GM12878 (cell line): Measurements from ENCODE around the gene MMEL1. TPM values are rescaled to one million over a fixed set of nuclear protein-coding genes. Genes with fewer than 3 reads are reported as not detected.
"Not testable (repeated sequence)": the region's sequence is repeated elsewhere in the genome, so short reads cannot be mapped to it uniquely, and the experiment has no call there.

ENCODE experiments used
- ATAC-seq: fragments of 200-7000 bp; cut with Tn5 transposase; 3 replicates; pipeline ENCODE4 v1.9.1; 2020; ENCODE audit warnings: mild to moderate bottlenecking, moderate library complexity
- Bru-seq: library from RNA; stranded (reverse); fragments of 400-500 nt; gene quantifications from one replicate; lab custom pipeline; 2021; lab: Mats Ljungman, UMichigan
- BruChase-seq, 2 experiments: library from RNA; stranded (reverse); fragments of 400-500 nt; gene quantifications; one replicate each; lab custom pipeline; 2021; lab: Mats Ljungman, UMichigan
- BruUV-seq: library from RNA; stranded (reverse); fragments of 400-500 nt; replicated peaks from 2 replicates; lab custom pipeline; 2021; lab: Mats Ljungman, UMichigan
- CTCF ChIA-PET: fragments of 300-600 bp; sonication (Branson Sonifier 250); formaldehyde crosslinking; extraction: SDS; loops from one replicate; lab custom pipeline; 2021; ENCODE audit warnings: inconsistent platforms; lab: Yijun Ruan, JAX
- POLR2A ChIA-PET: fragments of 350-600 bp; formaldehyde crosslinking; extraction: SDS; loops from one replicate; lab custom pipeline; 2021; ENCODE audit warnings: inconsistent platforms; lab: Charles Lee
- RAD21 ChIA-PET: fragments of 300-600 bp; sonication (Branson Sonifier 250); formaldehyde crosslinking; loops from one replicate; lab custom pipeline; 2023; ENCODE audit warnings: antibody characterized with exemption; ENCODE audit not compliant: unreplicated experiment; lab: Charles Lee
- SMC1A ChIA-PET: fragments of 300-600 bp; sonication (Branson Sonifier 250); formaldehyde crosslinking; loops from one replicate; lab custom pipeline; 2023; ENCODE audit not compliant: unreplicated experiment, uncharacterized antibody; lab: Charles Lee
- DNase-seq: peaks from one replicate; pipeline ENCODE4 v3.0.0-alpha.2; 2011; ENCODE audit warnings: low read depth, low spot score
- FAIRE-seq: peaks from 3 replicates; lab custom pipeline; 2011; peaks lifted over from hg19 to GRCh38; lab: Jason Lieb, UNC
- H2AFZ ChIP-seq: 2 replicates; pipeline ENCODE4 v1.6.0; 2011; ENCODE audit warnings: low read depth, low read length, control low read depth; ENCODE audit not compliant: control insufficient read depth
- H3K27ac ChIP-seq: 2 replicates; pipeline ENCODE4 v1.5.1; 2011; ENCODE audit warnings: control low read depth; ENCODE audit not compliant: control insufficient read depth, insufficient read depth
- H3K27me3 ChIP-seq, 2 experiments: replicated peaks in 1 of 2; 2 replicates each; pipeline versions ENCODE4 v1.6.0 to v1.6.1; 2011; ENCODE audit warnings: low read length in 1 of 2; ENCODE audit not compliant: control insufficient read depth in 2 of 2, insufficient read depth in 2 of 2
- H3K36me3 ChIP-seq, 2 experiments: 2 replicates each; pipeline ENCODE4 v1.5.1; 2011; ENCODE audit warnings: low read length in 1 of 2; ENCODE audit not compliant: control insufficient read depth in 2 of 2, insufficient read depth in 2 of 2
- H3K4me1 ChIP-seq: 2 replicates; pipeline ENCODE4 v1.6.1; 2011; ENCODE audit warnings: mild to moderate bottlenecking, low read length, moderate library complexity, mixed read lengths; ENCODE audit not compliant: control insufficient read depth, insufficient read depth
- H3K4me2 ChIP-seq: 2 replicates; pipeline ENCODE4 v1.6.0; 2011; ENCODE audit warnings: control low read depth; ENCODE audit not compliant: control insufficient read depth, insufficient read depth
- H3K4me3 ChIP-seq: fragments of 200-600 bp; sonication (generic); 2 replicates; pipeline ENCODE4 v1.5.1; 2016
- H3K79me2 ChIP-seq: 2 replicates; pipeline ENCODE4 v1.6.0; 2011; ENCODE audit warnings: low read length; ENCODE audit not compliant: control insufficient read depth, insufficient read depth
- H3K9ac ChIP-seq: 2 replicates; pipeline ENCODE4 v1.8.0; 2011; ENCODE audit warnings: low read length, control low read depth, mixed read lengths; ENCODE audit not compliant: control insufficient read depth, insufficient read depth
- H3K9me3 ChIP-seq: replicated peaks from 3 replicates; pipeline ENCODE4 v1.5.1; 2011; ENCODE audit warnings: mild to moderate bottlenecking, low read length; ENCODE audit not compliant: control insufficient read depth, insufficient read depth
- H4K20me1 ChIP-seq: 2 replicates; pipeline ENCODE4 v1.6.0; 2011; ENCODE audit not compliant: control insufficient read depth, insufficient read depth
- BRCA1 ChIP-seq: IDR thresholded peaks from 2 replicates; pipeline ENCODE4 v1.6.1; 2011; ENCODE audit warnings: low read depth, low read length, improper control_type of control experiment
- ZNF384 ChIP-seq: IDR thresholded peaks from 2 replicates; pipeline ENCODE4 v1.6.1; 2012; ENCODE audit warnings: low read depth, mild to moderate bottlenecking, low read length, improper control_type of control experiment, borderline replicate concordance
- WGBS: methylation state at CpG from one replicate; pipeline ENCODE4 v1.1.6; 2016; ENCODE audit warnings: low lambda C conversion rate; ENCODE audit not compliant: insufficient replicate concordance, insufficient coverage; ENCODE audit errors: missing lambda C conversion rate; 5-methylcytosine and 5-hydroxymethylcytosine counted together
- in situ Hi-C: fragments of 300-500 bp; cut with MboI; formaldehyde crosslinking; loops from 9 replicates; pipeline ENCODE4 v1.14.3; 2018; ENCODE audit warnings: mixed read lengths
- intact Hi-C: fragments of 100-400 bp; cut with micrococcal nuclease; formaldehyde crosslinking; loops from one replicate; pipeline ENCODE4 v1.14.2; 2022; ENCODE audit not compliant: unreplicated experiment
- long read RNA-seq, 2 experiments: library from polyadenylated mRNA; unstranded; transcript quantifications; one replicate each; pipeline ENCODE4 v2.0.0, GENCODE V29; 2019 to 2020
- polyA minus RNA-seq, 3 experiments: library from RNA; depleted of rRNA, polyadenylated mRNA; stranded (reverse); fragments of >200 nt; gene quantifications; 2 replicates each; pipeline ENCODE4 v1.2.3, GENCODE V29; 2011
- polyA plus RNA-seq, 11 experiments: library from polyadenylated mRNA; depleted of rRNA in 4 of 11; unstranded in 6 of 11; stranded (reverse) in 5 of 11; fragments of >200 nt; fragmentation: Nextera tagmentation in 4 of 11; fragmentation: Illumina TruSeq in 1 of 11; extraction: Ambion mirVana in 4 of 11; extraction: Trizol in 1 of 11; gene quantifications; 1 replicate in 1 of 11; 2 replicates in 10 of 11; pipeline versions ENCODE4 v1.2.1 to v1.2.3, GENCODE V29; 2011 to 2016; ENCODE audit warnings: inconsistent platforms in 2 of 11, missing spikeins in 2 of 11, low read depth in 1 of 11
- total RNA-seq, 4 experiments: library from RNA; depleted of rRNA in 3 of 4; stranded (reverse); fragments of >200 nt in 3 of 4; fragmentation: Illumina TruSeq in 1 of 4; extraction: Trizol in 1 of 4; gene quantifications; 2 replicates each; pipeline versions ENCODE4 v1.2.1 to v1.2.3, GENCODE V29; 2013 to 2021

MMEL1 gene, protein sequence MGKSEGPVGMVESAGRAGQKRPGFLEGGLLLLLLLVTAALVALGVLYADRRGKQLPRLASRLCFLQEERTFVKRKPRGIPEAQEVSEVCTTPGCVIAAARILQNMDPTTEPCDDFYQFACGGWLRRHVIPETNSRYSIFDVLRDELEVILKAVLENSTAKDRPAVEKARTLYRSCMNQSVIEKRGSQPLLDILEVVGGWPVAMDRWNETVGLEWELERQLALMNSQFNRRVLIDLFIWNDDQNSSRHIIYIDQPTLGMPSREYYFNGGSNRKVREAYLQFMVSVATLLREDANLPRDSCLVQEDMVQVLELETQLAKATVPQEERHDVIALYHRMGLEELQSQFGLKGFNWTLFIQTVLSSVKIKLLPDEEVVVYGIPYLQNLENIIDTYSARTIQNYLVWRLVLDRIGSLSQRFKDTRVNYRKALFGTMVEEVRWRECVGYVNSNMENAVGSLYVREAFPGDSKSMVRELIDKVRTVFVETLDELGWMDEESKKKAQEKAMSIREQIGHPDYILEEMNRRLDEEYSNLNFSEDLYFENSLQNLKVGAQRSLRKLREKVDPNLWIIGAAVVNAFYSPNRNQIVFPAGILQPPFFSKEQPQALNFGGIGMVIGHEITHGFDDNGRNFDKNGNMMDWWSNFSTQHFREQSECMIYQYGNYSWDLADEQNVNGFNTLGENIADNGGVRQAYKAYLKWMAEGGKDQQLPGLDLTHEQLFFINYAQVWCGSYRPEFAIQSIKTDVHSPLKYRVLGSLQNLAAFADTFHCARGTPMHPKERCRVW
- total RNA-seq (2013; cell fraction: nucleolus; rRNA removed) = not detected in 2 replicates
- total RNA-seq (2014; rRNA removed) = not detected in 2 replicates
- not detected in 2 replicates for total RNA-seq (2014; rRNA removed; fragmentation: Illumina TruSeq; extraction: Trizol)
- total RNA-seq (2021) = not detected in 2 replicates
- not detected for polyA plus RNA-seq (2011; ENCODE audit: low read depth)
- 0.11 and 0.13 TPM in 2 replicates for polyA plus RNA-seq (2011; rRNA removed)
- polyA plus RNA-seq (2011; cell fraction: cytosol; rRNA removed) = 0.03 and 0.18 TPM in 2 replicates
- 0.16 and 0.72 TPM in 2 replicates for polyA plus RNA-seq (2011; cell fraction: nucleus; rRNA removed)
- not detected in 2 replicates for polyA plus RNA-seq (2012)
- polyA plus RNA-seq (2014; fragmentation: Illumina TruSeq; extraction: Trizol) = not detected in 2 replicates
- polyA plus RNA-seq (2014; fragmentation: Nextera tagmentation; extraction: Ambion mirVana) = not detected
- polyA plus RNA-seq (2014; rRNA removed) = not detected in 2 replicates
- polyA plus RNA-seq (2016; fragmentation: Nextera tagmentation; extraction: Ambion mirVana) = not detected
- not detected in 2 replicates for polyA minus RNA-seq (2011; rRNA and poly(A)+ RNA removed)
- not detected in 2 replicates for polyA minus RNA-seq (2011; cell fraction: cytosol; rRNA and poly(A)+ RNA removed)
- not detected in 2 replicates for polyA minus RNA-seq (2011; cell fraction: nucleus; rRNA and poly(A)+ RNA removed)
- Bru-seq, nascent RNA = percentile 4 among the genes with signal in this experiment
- percentile 2 among the genes with signal in this experiment for BruChase-seq, experiment 1, labeled RNA remaining after a 6-hour chase
- percentile 2 among the genes with signal in this experiment for BruChase-seq, experiment 2, labeled RNA remaining after a 2-hour chase
- long read RNA-seq, experiment 1 = 0 reads
- long read RNA-seq, experiment 2 = 0 reads

DNA sequence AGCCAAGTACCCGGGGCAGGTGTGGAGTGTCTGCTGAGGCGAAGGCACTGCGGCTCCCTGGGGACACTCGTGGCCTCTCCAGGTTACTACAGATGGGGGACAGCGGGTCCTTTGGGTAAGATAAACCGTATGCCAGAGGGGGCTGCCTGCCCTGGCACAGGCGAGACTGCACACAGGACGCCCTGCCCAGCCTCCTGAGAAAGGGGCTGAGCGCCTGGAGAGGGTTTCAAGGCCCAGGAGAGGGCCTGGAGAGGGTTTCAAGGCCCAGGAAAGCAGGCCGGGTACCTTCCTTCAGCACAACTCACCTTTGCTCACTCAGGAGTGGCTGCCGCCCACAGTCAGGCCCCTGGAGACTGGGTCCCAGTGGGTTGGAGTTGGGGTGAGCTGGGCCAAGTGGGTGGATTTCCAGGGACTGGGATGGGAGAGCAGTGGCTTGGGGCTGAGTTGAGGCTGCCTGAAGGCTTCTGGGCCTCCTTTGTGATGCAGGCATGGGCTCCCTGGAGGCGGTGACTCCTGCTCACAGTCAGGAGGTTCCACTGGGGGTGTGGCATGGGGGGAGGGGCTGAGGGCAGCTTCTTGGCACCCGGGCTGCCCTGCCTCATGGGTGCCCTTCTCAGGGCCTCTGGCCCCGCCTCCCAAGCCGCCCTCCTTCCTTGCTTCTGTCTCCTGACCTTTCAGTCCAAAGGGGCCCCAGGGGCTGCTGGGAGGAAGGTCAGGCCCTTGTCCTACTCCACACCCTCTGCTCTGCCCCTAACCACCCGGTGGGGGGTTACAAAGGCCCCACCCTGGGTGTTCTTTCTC lies at the start of gene MMEL1:
Gene MMEL1 (minus strand): TSS at position 456 of the 801 bp plus-strand sequence. CDS start 3,532 bp downstream, outside the sequence.
- POLR2A ChIA-PET = no interaction called here
- RAD21 ChIA-PET = no interaction called here
- Histone ChIP-seq H3K27ac (no peak within 1 kb of the TSS), H3K79me2 (no peaks in the 10 kb centered on the region), H3K27me3 (no peaks in the 10 kb centered on the region; a peak in 1 of 4 replicates), H4K20me1 (no peaks in the 10 kb centered on the region), H3K4me1 (no peaks in the 10 kb centered on the region), H3K9ac (no peak within 1 kb of the TSS), H3K4me3 (no peak within 1 kb of the TSS), H3K4me2 (no peak within 1 kb of the TSS), H3K9me3 (no peaks in the 10 kb centered on the region; the same call in 2 of the 3 replicates), H3K36me3 (no peaks in the 10 kb centered on the region), H2AFZ (no peak within 1 kb of the TSS)
- ATAC-seq (no peak), DNase-seq (no peak), FAIRE-seq (no peak)
- CTCF ChIA-PET = no interaction called here
- in situ Hi-C loops = no loop called here
- TF ChIP-seq ZNF384 = no peak
- no peak for TF ChIP-seq BRCA1
- BruUV-seq = no TSS peak
- intact Hi-C loops = no loop called here
- SMC1A ChIA-PET = no interaction called here
- WGBS = 13% methylated on average over 16 of the region's 16 CpGs

DNA sequence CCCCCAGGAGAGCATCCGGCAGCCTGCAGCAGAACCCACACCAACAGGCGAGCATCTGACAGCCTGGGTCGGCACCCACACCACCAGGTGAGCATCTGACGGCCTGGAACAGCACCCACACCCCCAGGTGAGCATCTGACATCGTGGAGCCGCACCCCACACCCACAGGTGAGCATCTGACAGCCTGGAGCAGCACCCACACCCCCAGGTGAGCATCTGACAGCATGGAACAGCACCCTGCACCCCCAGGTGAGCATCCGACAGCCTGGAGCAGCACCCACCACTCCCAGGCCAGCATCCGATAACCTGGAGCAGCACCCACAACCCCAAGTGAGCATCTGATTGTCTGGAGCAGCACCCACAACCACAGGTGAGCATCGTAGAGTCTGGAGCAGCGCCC lies 43.9 kb upstream of the MMEL1 start:
- H3K9me3 ChIP-seq, SMC1A ChIA-PET, intact Hi-C loops, H3K79me2 ChIP-seq, RAD21 ChIA-PET, H3K27me3 ChIP-seq, H3K36me3 ChIP-seq, H3K27ac ChIP-seq, H2AFZ ChIP-seq, DNase-seq, H4K20me1 ChIP-seq, H3K4me2 ChIP-seq, FAIRE-seq, ATAC-seq, CTCF ChIA-PET, POLR2A ChIA-PET, H3K9ac ChIP-seq, H3K4me3 ChIP-seq, H3K4me1 ChIP-seq, BruUV-seq: not testable (repeated sequence)
- WGBS = no CpG with 5 or more reads among the region's 10 CpGs
- in situ Hi-C loops = loop anchor here (25.0 kb wide), 2 partner anchors 136 to 1536 kb away; partner anchors contain the start of gene TTC34
